Endothelial cell of umbilical vein (primary cell): ENCODE results near the gene SPATA24.

Experiments used
- CTCF ChIP-seq, 2 donors: IDR thresholded peaks; 1 replicate in 1 of 2; 2 replicates in 1 of 2; pipeline ENCODE4 v1.5.1; 2011; ENCODE audit warnings: low read length in 2 of 2, mild to moderate bottlenecking in 2 of 2, moderate library complexity in 2 of 2, control low read depth in 1 of 2, inconsistent platforms in 1 of 2, low read depth in 1 of 2; ENCODE audit not compliant: insufficient read depth in 1 of 2; ENCODE audit errors: extremely low read depth in 1 of 2
- POLR2A ChIP-seq: IDR thresholded peaks from 2 replicates; pipeline ENCODE4 v1.6.1; 2012; ENCODE audit warnings: low read depth, mild to moderate bottlenecking, control low read depth, low read length

GRCh38 chr5:139392324-139392677 lies 11.6 kb downstream of the SPATA24 start:
- TF ChIP-seq CTCF (IDR thresholded peaks at IDR 0.05; ENCODE audit: extremely low read depth in 1 of 2, insufficient read depth in 1 of 2, low read depth in 1 of 2, low read length in 2 of 2) (no peak), POLR2A (no peak)
